Suprapubic skin (tissue), 4 donors: ENCODE results near the gene CLSTN2. TPM values are rescaled to one million over a fixed set of nuclear protein-coding genes. Genes with fewer than 3 reads are reported as not detected.

Source experiments
- DNase-seq, 2 donors: peaks; one replicate each; pipeline ENCODE4 v3.0.0-alpha.2; 2019; ENCODE audit warnings: low spot score in 2 of 2
- H3K27ac ChIP-seq: fragments of 200-600 bp; sonication (generic); one replicate; pipeline ENCODE4 v1.5.1; 2019
- H3K27me3 ChIP-seq: fragments of 200-600 bp; sonication (generic); one replicate; pipeline ENCODE4 v1.5.1; 2019
- H3K36me3 ChIP-seq: fragments of 200-600 bp; sonication (generic); one replicate; pipeline ENCODE4 v1.5.1; 2019
- H3K4me1 ChIP-seq: fragments of 200-600 bp; sonication (generic); one replicate; pipeline ENCODE4 v1.5.1; 2019
- H3K4me3 ChIP-seq: fragments of 200-600 bp; sonication (generic); one replicate; pipeline ENCODE4 v1.5.1; 2019; ENCODE audit warnings: mild to moderate bottlenecking
- H3K9me3 ChIP-seq: fragments of 200-600 bp; sonication (generic); one replicate; pipeline ENCODE4 v1.5.1; 2019
- CTCF ChIP-seq, 2 donors: fragments of 200-600 bp in 1 of 2; fragments of 450-650 bp in 1 of 2; sonication (generic) in 1 of 2; IDR thresholded peaks; one replicate each; pipeline ENCODE4 v1.5.1; 2016 to 2019; ENCODE audit warnings: antibody characterized with exemption in 2 of 2, mild to moderate bottlenecking in 1 of 2, moderate library complexity in 1 of 2
- EP300 ChIP-seq: sonication (generic); formaldehyde crosslinking; IDR thresholded peaks from one replicate; pipeline ENCODE4 v1.6.1; 2017; ENCODE audit warnings: antibody characterized with exemption
- POLR2A ChIP-seq, 2 donors: fragments of 450-650 bp; IDR thresholded peaks; one replicate each; pipeline ENCODE4 v1.6.1; 2017; ENCODE audit warnings: antibody characterized with exemption in 2 of 2, mild to moderate bottlenecking in 2 of 2, moderate library complexity in 2 of 2
- POLR2AphosphoS5 ChIP-seq, 3 donors: sonication (generic); formaldehyde crosslinking; IDR thresholded peaks; one replicate each; pipeline ENCODE4 v1.6.1; 2017; ENCODE audit warnings: antibody characterized with exemption in 3 of 3
- WGBS: methylation state at CpG from one replicate; pipeline ENCODE4 v1.1.5; 2018; 5-methylcytosine and 5-hydroxymethylcytosine counted together
- total RNA-seq, 4 donors: library from RNA; depleted of rRNA; stranded (reverse); fragments of >200 nt; gene quantifications; one replicate each; pipeline ENCODE4 v1.1.0, GENCODE V29; 2016

CLSTN2 gene
- total RNA-seq, 4 donors from 2014 or later = 4.3 to 14.1 (median 7.4) TPM

GRCh38 chr3:139953131-139953910 is 18.3 kb downstream of the CLSTN2 start:
- H3K4me1 ChIP-seq = no peaks in the 10 kb centered on the region
- H3K9me3 ChIP-seq = no peaks in the 10 kb centered on the region
- WGBS = 84% methylated on average over 2 of the region's 2 CpGs
- H3K36me3 ChIP-seq = no peaks in the 10 kb centered on the region
- no peak for TF ChIP-seq EP300
- TF ChIP-seq POLR2A (IDR thresholded peaks at IDR 0.05) = no peak
- no peak for TF ChIP-seq POLR2AphosphoS5 (IDR thresholded peaks at IDR 0.05)
- TF ChIP-seq CTCF (IDR thresholded peaks at IDR 0.05) = no peak
- DNase-seq = no peak
- H3K4me3 ChIP-seq = no peak overlapping the region
- peaks cover 3% of the 10 kb centered on the region for H3K27me3 ChIP-seq
- no peak overlapping the region for H3K27ac ChIP-seq

- 78% methylated on average over 3 of the region's 3 CpGs for WGBS
- Histone ChIP-seq H3K4me3 (no peak overlapping the region), H3K36me3 (no peaks in the 10 kb centered on the region), H3K4me1 (no peaks in the 10 kb centered on the region), H3K9me3 (no peaks in the 10 kb centered on the region), H3K27me3 (peaks cover 3% of the 10 kb centered on the region), H3K27ac (no peak overlapping the region)
- DNase-seq = no peak
- TF ChIP-seq EP300 (no peak), CTCF (IDR thresholded peaks at IDR 0.05) (no peak), POLR2A (IDR thresholded peaks at IDR 0.05) (no peak), POLR2AphosphoS5 (IDR thresholded peaks at IDR 0.05) (no peak)
Observed at GRCh38 chr3:139954146-139954860, 19.3 kb downstream of the CLSTN2 start.

GRCh38 chr3:139957844-139958243 is 22.9 kb downstream of the CLSTN2 start:
- Histone ChIP-seq H3K4me1 (no peaks in the 10 kb centered on the region), H3K4me3 (no peak overlapping the region), H3K9me3 (no peaks in the 10 kb centered on the region), H3K27ac (no peak overlapping the region), H3K36me3 (no peaks in the 10 kb centered on the region), H3K27me3 (peaks cover 8% of the 10 kb centered on the region)
- DNase-seq = no peak
- 62% methylated on average over 4 of the region's 4 CpGs for WGBS
- TF ChIP-seq EP300 = no peak
- no peak for TF ChIP-seq POLR2AphosphoS5 (IDR thresholded peaks at IDR 0.05)
- TF ChIP-seq POLR2A (IDR thresholded peaks at IDR 0.05) = no peak
- no peak for TF ChIP-seq CTCF (IDR thresholded peaks at IDR 0.05)

- no peak for DNase-seq
- H3K36me3 ChIP-seq = no peaks in the 10 kb centered on the region
- no peaks in the 10 kb centered on the region for H3K27me3 ChIP-seq
- H3K9me3 ChIP-seq = no peaks in the 10 kb centered on the region
- 86% methylated on average over 1 of the region's 1 CpG for WGBS
- no peak overlapping the region for H3K4me3 ChIP-seq
- H3K27ac ChIP-seq = no peak overlapping the region
- no peaks in the 10 kb centered on the region for H3K4me1 ChIP-seq
- TF ChIP-seq POLR2AphosphoS5 (IDR thresholded peaks at IDR 0.05) (no peak), CTCF (IDR thresholded peaks at IDR 0.05) (no peak), POLR2A (IDR thresholded peaks at IDR 0.05) (no peak)
Observed at GRCh38 chr3:139969386-139969785, 34.4 kb downstream of the CLSTN2 start.

- Histone ChIP-seq H3K4me1 (no peaks in the 10 kb centered on the region), H3K27me3 (no peaks in the 10 kb centered on the region), H3K4me3 (no peak overlapping the region), H3K27ac (no peak overlapping the region), H3K9me3 (no peaks in the 10 kb centered on the region), H3K36me3 (no peaks in the 10 kb centered on the region)
- TF ChIP-seq POLR2A (IDR thresholded peaks at IDR 0.05) = no peak
- TF ChIP-seq POLR2AphosphoS5 (IDR thresholded peaks at IDR 0.05) = no peak
- TF ChIP-seq CTCF (IDR thresholded peaks at IDR 0.05) = no peak
- no peak for TF ChIP-seq EP300
- no peak for DNase-seq
- 87% methylated on average over 5 of the region's 5 CpGs for WGBS
Observed at GRCh38 chr3:139970526-139970925, 35.5 kb downstream of the CLSTN2 start.
